ENCODE results near the gene SLC6A18. TPM values are rescaled to one million over a fixed set of nuclear protein-coding genes. Genes with fewer than 3 reads are reported as not detected.

SLC6A18 gene
- total RNA-seq, 1 donor from 2014 or later: not detected

- intact Hi-C loops (cut with DNase I): no loop called here
- DNase-seq (ENCODE audit: missing footprints): no peak
- ATAC-seq: no peak
Observed at GRCh38 chr5:1212271-1212670, 12.9 kb upstream of the SLC6A18 start.

GRCh38 chr5:1212881-1213280 lies 12.3 kb upstream of the SLC6A18 start:
- intact Hi-C loops (cut with DNase I): no loop called here
- DNase-seq (ENCODE audit: missing footprints) (no peak), ATAC-seq (no peak)

GRCh38 chr5:1213508-1214162 lies 11.5 kb upstream of the SLC6A18 start:
- DNase-seq (ENCODE audit: missing footprints): no peak
- ATAC-seq: no peak
- intact Hi-C loops (cut with DNase I): no loop called here

- intact Hi-C loops (cut with DNase I): no loop called here
- ATAC-seq: no peak
Observed at GRCh38 chr5:1214163-1214935, 10.8 kb upstream of the SLC6A18 start.

GRCh38 chr5:1214936-1215220 lies 10.3 kb upstream of the SLC6A18 start:
- no peak for DNase-seq (ENCODE audit: missing footprints)
- intact Hi-C loops (cut with DNase I): no loop called here
- ATAC-seq: no peak

More at GRCh38 chr5:1214163-1214935, 10.8 kb upstream of the SLC6A18 start:
- DNase-seq (ENCODE audit: missing footprints): no peak

- DNase-seq (ENCODE audit: missing footprints) (no peak), ATAC-seq (no peak)
- intact Hi-C loops (cut with DNase I): no loop called here
Observed at GRCh38 chr5:1215320-1216096, 9.7 kb upstream of the SLC6A18 start.

- intact Hi-C loops (cut with DNase I): no loop called here
- no peak for ATAC-seq
- peak; percentile 52 for DNase-seq (ENCODE audit: missing footprints)
Observed at GRCh38 chr5:1216211-1216917, 8.8 kb upstream of the SLC6A18 start.

- no peak for ATAC-seq
- intact Hi-C loops (cut with DNase I): no loop called here
- DNase-seq (ENCODE audit: missing footprints): peak; percentile 60
Observed at GRCh38 chr5:1216918-1217295, 8.3 kb upstream of the SLC6A18 start.

- intact Hi-C loops (cut with DNase I): no loop called here
- DNase-seq (ENCODE audit: missing footprints): peak; percentile 25
Observed at GRCh38 chr5:1217596-1218206, 7.5 kb upstream of the SLC6A18 start.

GRCh38 chr5:1218351-1219080 lies 6.7 kb upstream of the SLC6A18 start:
- DNase-seq (ENCODE audit: missing footprints) (peak; percentile 44), ATAC-seq (no peak)
- intact Hi-C loops (cut with DNase I): no loop called here

More at GRCh38 chr5:1217596-1218206, 7.5 kb upstream of the SLC6A18 start:
- ATAC-seq: no peak

- ATAC-seq (no peak), DNase-seq (ENCODE audit: missing footprints) (peak; percentile 60)
- intact Hi-C loops (cut with DNase I): no loop called here
Observed at GRCh38 chr5:1219098-1219767, 5.9 kb upstream of the SLC6A18 start.

GRCh38 chr5:1219768-1220100 lies 5.4 kb upstream of the SLC6A18 start:
- intact Hi-C loops (cut with DNase I): no loop called here
- no peak for DNase-seq (ENCODE audit: missing footprints)
- ATAC-seq: no peak

- DNase-seq (ENCODE audit: missing footprints) (no peak), ATAC-seq (no peak)
- intact Hi-C loops (cut with DNase I): no loop called here
Observed at GRCh38 chr5:1220351-1220750, 4.8 kb upstream of the SLC6A18 start.

- no peak for DNase-seq (ENCODE audit: missing footprints)
- intact Hi-C loops (cut with DNase I): no loop called here
- ATAC-seq: no peak
Observed at GRCh38 chr5:1220831-1221230, 4.3 kb upstream of the SLC6A18 start.

- intact Hi-C loops (cut with DNase I): no loop called here
Observed at GRCh38 chr5:1221721-1222120, 3.5 kb upstream of the SLC6A18 start.

GRCh38 chr5:1222147-1222546 lies 3.0 kb upstream of the SLC6A18 start:
- ATAC-seq: no peak
- intact Hi-C loops (cut with DNase I): no loop called here
- DNase-seq (ENCODE audit: missing footprints): no peak

More at GRCh38 chr5:1221721-1222120, 3.5 kb upstream of the SLC6A18 start:
- no peak for DNase-seq (ENCODE audit: missing footprints)
- ATAC-seq: no peak

GRCh38 chr5:1222621-1223277 lies 2.4 kb upstream of the SLC6A18 start:
- DNase-seq (ENCODE audit: missing footprints): no peak
- intact Hi-C loops (cut with DNase I): no loop called here
- no peak for ATAC-seq

Measured in Right ventricle myocardium inferior (tissue), 1 donor.